GM06990 (cell line): Measurements from ENCODE around the gene GPR83.

Source experiments
- DNase-seq: peaks from one replicate; pipeline ENCODE4 v3.0.0-alpha.2; 2011; ENCODE audit not compliant: insufficient read length; ENCODE audit errors: extremely low read depth
- H3K27me3 ChIP-seq: replicated peaks from 2 replicates; pipeline ENCODE4 v1.6.0; 2011; ENCODE audit warnings: low read length; ENCODE audit not compliant: control insufficient read depth, insufficient read depth
- H3K36me3 ChIP-seq: 2 replicates; pipeline ENCODE4 v1.5.1; 2011; ENCODE audit warnings: low read length; ENCODE audit not compliant: control insufficient read depth, insufficient read depth
- H3K4me3 ChIP-seq: replicated peaks from 2 replicates; pipeline ENCODE4 v1.5.1; 2011; ENCODE audit warnings: low read depth, mild to moderate bottlenecking, control low read depth, low read length
- TF ChIP-seq, protein P1 (sequence below): IDR thresholded peaks from 2 replicates; pipeline ENCODE4 v1.5.1; 2011; ENCODE audit warnings: low read length, control low read depth, mild to moderate bottlenecking, inconsistent platforms; ENCODE audit not compliant: insufficient read depth, poor library complexity, severe bottlenecking

Gene GPR83

DNA sequence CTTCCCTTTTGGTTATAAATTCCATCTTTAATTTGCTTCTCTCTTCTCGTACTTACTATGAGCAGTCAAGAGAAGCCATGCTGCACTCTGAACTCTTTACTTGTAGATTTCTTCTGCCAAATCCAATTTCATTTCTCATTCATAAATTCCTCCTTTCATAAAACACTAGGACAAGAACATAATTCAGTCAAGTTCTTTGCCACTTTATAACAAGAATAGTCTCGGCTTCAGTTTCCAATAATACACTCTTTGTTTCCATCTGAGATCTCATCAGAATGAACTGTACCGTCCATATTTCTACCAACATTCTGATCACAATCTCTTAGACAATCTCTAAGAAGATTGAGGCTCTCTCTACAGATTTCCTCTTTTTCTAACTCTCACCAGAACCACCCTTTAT, 71.7 kb downstream of the GPR83 start:
- Histone ChIP-seq H3K27me3 (no peaks in the 10 kb centered on the region), H3K36me3 (no peaks in the 10 kb centered on the region), H3K4me3 (no peak overlapping the region)
- TF ChIP-seq, protein P1, sequence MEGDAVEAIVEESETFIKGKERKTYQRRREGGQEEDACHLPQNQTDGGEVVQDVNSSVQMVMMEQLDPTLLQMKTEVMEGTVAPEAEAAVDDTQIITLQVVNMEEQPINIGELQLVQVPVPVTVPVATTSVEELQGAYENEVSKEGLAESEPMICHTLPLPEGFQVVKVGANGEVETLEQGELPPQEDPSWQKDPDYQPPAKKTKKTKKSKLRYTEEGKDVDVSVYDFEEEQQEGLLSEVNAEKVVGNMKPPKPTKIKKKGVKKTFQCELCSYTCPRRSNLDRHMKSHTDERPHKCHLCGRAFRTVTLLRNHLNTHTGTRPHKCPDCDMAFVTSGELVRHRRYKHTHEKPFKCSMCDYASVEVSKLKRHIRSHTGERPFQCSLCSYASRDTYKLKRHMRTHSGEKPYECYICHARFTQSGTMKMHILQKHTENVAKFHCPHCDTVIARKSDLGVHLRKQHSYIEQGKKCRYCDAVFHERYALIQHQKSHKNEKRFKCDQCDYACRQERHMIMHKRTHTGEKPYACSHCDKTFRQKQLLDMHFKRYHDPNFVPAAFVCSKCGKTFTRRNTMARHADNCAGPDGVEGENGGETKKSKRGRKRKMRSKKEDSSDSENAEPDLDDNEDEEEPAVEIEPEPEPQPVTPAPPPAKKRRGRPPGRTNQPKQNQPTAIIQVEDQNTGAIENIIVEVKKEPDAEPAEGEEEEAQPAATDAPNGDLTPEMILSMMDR, result no peak
- DNase-seq, result no peak

DNA sequence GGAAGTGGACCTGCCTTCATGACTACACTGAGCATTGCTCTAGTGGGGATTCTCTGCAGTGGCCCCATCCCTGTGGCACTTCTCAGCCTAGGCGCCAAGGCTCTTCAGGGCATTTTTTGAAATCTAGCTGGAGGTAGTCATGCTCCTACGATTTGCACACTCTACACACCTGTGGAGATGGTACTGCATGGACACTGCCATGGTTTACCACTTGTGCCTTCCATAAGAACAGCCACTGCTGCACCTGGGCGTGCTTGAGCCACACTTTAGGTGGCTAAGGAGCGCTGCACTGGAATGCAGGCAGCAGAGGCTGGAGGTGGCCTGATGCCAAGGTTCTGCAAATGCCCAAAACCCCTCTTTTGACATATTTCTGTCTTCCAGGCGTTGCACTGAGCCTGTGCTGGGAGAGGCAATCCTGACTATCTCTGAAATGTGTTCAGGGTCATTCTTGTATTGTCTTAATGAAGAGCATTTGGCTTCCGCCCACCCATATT, 72.6 kb downstream of the GPR83 start:
- DNase-seq, result no peak
- H3K27me3 ChIP-seq, result no peaks in the 10 kb centered on the region
- TF ChIP-seq, protein P1, result no peak

More for the DNA sequence above, 72.6 kb downstream of the GPR83 start:
- Histone ChIP-seq H3K36me3 (no peaks in the 10 kb centered on the region), H3K4me3 (no peak overlapping the region)
